A549 (cell line): ENCODE data around the gene ATRX. TPM values are rescaled to one million over a fixed set of nuclear protein-coding genes. Genes with fewer than 3 reads are reported as not detected.
"Not testable (repeated sequence)": the region's sequence is repeated elsewhere in the genome, so short reads cannot be mapped to it uniquely, and the experiment has no call there.

Experiments
- ATAC-seq, 2 experiments: fragments of 200-7000 bp in 1 of 2; fragments of >200 bp in 1 of 2; cut with Nextera tagmentation in 1 of 2; cut with Tn5 transposase in 1 of 2; 3 replicates each; pipeline versions ENCODE4 v1.8.0 to v1.9.1; 2018 to 2020; ENCODE audit warnings: mild to moderate bottlenecking in 1 of 2, moderate library complexity in 1 of 2
- CTCF ChIA-PET: fragments of 300-600 bp; sonication (Branson Sonifier 250); formaldehyde crosslinking; extraction: SDS; loops from one replicate; lab custom pipeline; 2021; ENCODE audit warnings: antibody characterized with exemption, inconsistent platforms; lab: Yijun Ruan, JAX
- POLR2A ChIA-PET: fragments of 350-600 bp; formaldehyde crosslinking; extraction: SDS; loops from one replicate; lab custom pipeline; 2021; ENCODE audit warnings: antibody characterized with exemption, inconsistent platforms; lab: Yijun Ruan, JAX
- DNase-seq, 2 experiments: peaks; one replicate each; pipeline versions ENCODE4 v3.0.0 to v3.0.0-alpha.2; 2011 to 2016; ENCODE audit warnings: low read depth in 1 of 2, low spot score in 1 of 2
- FAIRE-seq: peaks from 2 replicates; lab custom pipeline; 2011; peaks lifted over from hg19 to GRCh38; lab: Jason Lieb, UNC
- H3K27ac ChIP-seq, 2 experiments: fragments of >200 bp; sonication (Bioruptor Twin); formaldehyde crosslinking; 3 replicates each; pipeline ENCODE4 v1.5.1; 2016 to 2017
- H3K4me1 ChIP-seq: fragments of >200 bp; sonication (Bioruptor Twin); formaldehyde crosslinking; 3 replicates; pipeline ENCODE4 v1.6.1; 2016
- H3K4me2 ChIP-seq: fragments of >200 bp; sonication (Bioruptor Twin); formaldehyde crosslinking; 3 replicates; pipeline ENCODE4 v1.6.1; 2016
- H3K4me3 ChIP-seq: fragments of >200 bp; sonication (Bioruptor Twin); formaldehyde crosslinking; 3 replicates; pipeline ENCODE4 v1.5.1; 2016
- H3K9me3 ChIP-seq: fragments of >200 bp; sonication (Bioruptor Twin); formaldehyde crosslinking; 3 replicates; pipeline ENCODE4 v1.6.1; 2016
- CBX8 ChIP-seq: fragments of 200-600 bp; sonication (generic); IDR thresholded peaks from 2 replicates; pipeline ENCODE4 v1.6.1; 2016
- CHD4 ChIP-seq: fragments of 200-600 bp; sonication (generic); IDR thresholded peaks from 2 replicates; pipeline ENCODE4 v1.6.1; 2016; ENCODE audit warnings: antibody characterized with exemption, mild to moderate bottlenecking, borderline replicate concordance
- E2F6 ChIP-seq: IDR thresholded peaks from 2 replicates; pipeline ENCODE4 v1.6.1; 2012; ENCODE audit warnings: low read depth, borderline replicate concordance
- EP300 ChIP-seq, 2 experiments: fragments of >200 bp; sonication (Bioruptor Twin); formaldehyde crosslinking; IDR thresholded peaks; 2 replicates in 1 of 2; 3 replicates in 1 of 2; pipeline ENCODE4 v1.6.1; 2016 to 2017
- ESRRA ChIP-seq: fragments of 150-350 bp; IDR thresholded peaks from 2 replicates; pipeline ENCODE4 v1.6.1; 2014; ENCODE audit warnings: mild to moderate bottlenecking, low read length, borderline replicate concordance
- HOXA7 ChIP-seq: fragments of 250-450 bp; sonication (Bioruptor Pico); IDR thresholded peaks from 2 replicates; pipeline ENCODE4 v1.5.0; 2020; ENCODE audit warnings: mild to moderate bottlenecking, moderate library complexity
- HOXB13 ChIP-seq: fragments of 250-450 bp; sonication (Bioruptor Pico); IDR thresholded peaks from 2 replicates; pipeline ENCODE4 v1.5.0; 2020; ENCODE audit warnings: low read depth, mild to moderate bottlenecking, moderate library complexity
- HOXB5 ChIP-seq: fragments of 250-450 bp; sonication (Bioruptor Pico); IDR thresholded peaks from 2 replicates; pipeline ENCODE4 v1.5.0; 2020; ENCODE audit warnings: mild to moderate bottlenecking, moderate library complexity
- KDM1A ChIP-seq: fragments of 200-600 bp; sonication (generic); IDR thresholded peaks from 2 replicates; pipeline ENCODE4 v1.6.1; 2016; ENCODE audit warnings: low read depth, mild to moderate bottlenecking
- MAFK ChIP-seq: fragments of 450-650 bp; IDR thresholded peaks from 2 replicates; pipeline ENCODE4 v1.6.1; 2014; ENCODE audit not compliant: partially characterized antibody
- MAX ChIP-seq: IDR thresholded peaks from 2 replicates; pipeline ENCODE4 v1.6.1; 2012
- MAZ ChIP-seq: fragments of 150-350 bp; IDR thresholded peaks from 2 replicates; pipeline ENCODE4 v1.6.1; 2014; ENCODE audit warnings: antibody characterized with exemption, low read depth, low read length, borderline replicate concordance
- NFE2L2 ChIP-seq: fragments of 150-350 bp; conservative IDR thresholded peaks from 2 replicates; pipeline ENCODE4 v1.6.1; 2014; ENCODE audit warnings: low read length
- NPAS2 ChIP-seq: fragments of 250-450 bp; sonication (Bioruptor Pico); IDR thresholded peaks from 2 replicates; pipeline ENCODE4 v1.8.0; 2022; ENCODE audit warnings: mild to moderate bottlenecking, moderate library complexity, borderline replicate concordance
- NR3C1 ChIP-seq: fragments of >200 bp; sonication (Bioruptor Twin); formaldehyde crosslinking; IDR thresholded peaks from 3 replicates; pipeline ENCODE4 v1.6.1; 2017
- POLR2A ChIP-seq: IDR thresholded peaks from 2 replicates; pipeline ENCODE4 v1.6.1; 2012; ENCODE audit warnings: mild to moderate bottlenecking, low read length
- POLR2AphosphoS2 ChIP-seq: conservative IDR thresholded peaks from 2 replicates; pipeline ENCODE4 v1.6.1; 2012; ENCODE audit warnings: low read length, improper control_type of control experiment, inconsistent platforms
- RARB ChIP-seq: fragments of 250-450 bp; sonication (Bioruptor Pico); IDR thresholded peaks from 2 replicates; pipeline ENCODE4 v1.8.0; 2021; ENCODE audit warnings: mild to moderate bottlenecking, moderate library complexity
- SREBF2 ChIP-seq: fragments of 450-650 bp; IDR thresholded peaks from 2 replicates; pipeline ENCODE4 v1.6.1; 2014; ENCODE audit warnings: mild to moderate bottlenecking, moderate library complexity
- ZNF302 ChIP-seq: fragments of 250-450 bp; sonication (Bioruptor Pico); IDR thresholded peaks from 2 replicates; pipeline ENCODE4 v1.9.0; 2021; ENCODE audit warnings: inconsistent platforms, mild to moderate bottlenecking, moderate library complexity
- WGBS: methylation state at CpG from one replicate; pipeline ENCODE4 v1.1.6; 2017; ENCODE audit errors: missing lambda C conversion rate; 5-methylcytosine and 5-hydroxymethylcytosine counted together
- polyA plus RNA-seq, 4 experiments: library from polyadenylated mRNA; depleted of rRNA in 3 of 4; stranded (reverse); fragments of >200 nt; fragmentation: RNase III in 1 of 4; extraction: RNeasy Plus Mini Kit Qiagen cat#74134 plus additional on column Dnase treatment in 1 of 4; gene quantifications; 2 replicates in 3 of 4; 3 replicates in 1 of 4; pipeline ENCODE4 v1.2.3, GENCODE V29; 2011 to 2017

The ATRX gene
- polyA plus RNA-seq, 2 of the 4 experiments (the other 2 are of a cell fraction), result 34.7 to 97.1 TPM

GRCh38 chrX:77693594-77693993 lies 92.4 kb downstream of the ATRX start:
- no peak for DNase-seq
- no peak for ATAC-seq
- WGBS, result 84% methylated on average over 5 of the region's 5 CpGs
- ChIA-PET CTCF (no interaction called here), POLR2A (no interaction called here)
- Histone ChIP-seq H3K27ac (no peak overlapping the region), H3K4me3 (no peak overlapping the region), H3K4me2 (no peak overlapping the region), H3K9me3 (no peaks in the 10 kb centered on the region), H3K4me1 (0 out of 3 replicates have a peak, but pooled peaks cover 5% of the 10 kb centered on the region)
- no peak for TF ChIP-seq CBX8
- TF ChIP-seq HOXB13 (CRISPR knock-in tag), result no peak
- no peak for TF ChIP-seq HOXA7 (CRISPR knock-in tag)
- no peak for TF ChIP-seq HOXB5 (CRISPR knock-in tag)
- no peak for FAIRE-seq

GRCh38 chrX:77691916-77692315 lies 94.1 kb downstream of the ATRX start:
- CTCF ChIA-PET, result interaction anchor here (1.9 kb wide), 1 partner anchor 9 kb away, joined by 5 read pairs; no protein-coding TSS in a partner anchor
- no peak overlapping the region for H3K27ac ChIP-seq
- no peaks in the 10 kb centered on the region for H3K9me3 ChIP-seq
- no peak for TF ChIP-seq MAZ
- no peak for TF ChIP-seq CHD4
- TF ChIP-seq MAX, result no peak
- TF ChIP-seq POLR2AphosphoS2, result no peak
- no peak for TF ChIP-seq SREBF2
- no peak for TF ChIP-seq EP300 (IDR thresholded peaks at IDR 0.05)
- TF ChIP-seq HOXB5 (CRISPR knock-in tag), result no peak
- no peak for TF ChIP-seq CBX8
- no peak for TF ChIP-seq ZNF302
- no peak for TF ChIP-seq RARB (CRISPR knock-in tag)
- no peak for DNase-seq
- 0 out of 3 replicates have a peak, but pooled peaks cover 5% of the 10 kb centered on the region for H3K4me1 ChIP-seq
- no peak for FAIRE-seq
- no peak overlapping the region for H3K4me3 ChIP-seq
- no peak for ATAC-seq
- H3K4me2 ChIP-seq, result no peak overlapping the region
- 89% methylated on average over 2 of the region's 2 CpGs for WGBS
- POLR2A ChIA-PET, result no interaction called here

- 0 out of 3 replicates have a peak, but pooled peaks cover 5% of the 10 kb centered on the region for H3K4me1 ChIP-seq
- no peak overlapping the region for H3K4me3 ChIP-seq
- POLR2A ChIA-PET, result no interaction called here
- H3K27ac ChIP-seq, result no peak overlapping the region
- 80% methylated on average over 1 of the region's 1 CpG for WGBS
- FAIRE-seq (peak; percentile 80), ATAC-seq (no peak), DNase-seq (no peak)
- no peak for TF ChIP-seq SREBF2
- no peaks in the 10 kb centered on the region for H3K9me3 ChIP-seq
- CTCF ChIA-PET, result no interaction called here
- no peak overlapping the region for H3K4me2 ChIP-seq
Measured at GRCh38 chrX:77689376-77689775, 96.6 kb downstream of the ATRX start.

- CTCF ChIA-PET, H3K4me2 ChIP-seq, DNase-seq, POLR2A ChIA-PET, H3K9me3 ChIP-seq, H3K4me3 ChIP-seq, FAIRE-seq, H3K27ac ChIP-seq, ATAC-seq, H3K4me1 ChIP-seq: not testable (repeated sequence)
- WGBS, result 94% methylated on average over 1 of the region's 1 CpG
- TF ChIP-seq KDM1A, result 0 out of 2 replicates have a peak, but pooled peaks have one; percentile 57
Measured at GRCh38 chrX:77685683-77686082, 100.3 kb downstream of the ATRX start.

GRCh38 chrX:77679144-77679543 lies 106.9 kb downstream of the ATRX start:
- no peak for FAIRE-seq
- 100% methylated on average over 1 of the region's 1 CpG for WGBS
- POLR2A ChIA-PET, result no interaction called here
- TF ChIP-seq MAFK, result peak; percentile 79
- TF ChIP-seq POLR2AphosphoS2, result no peak
- Histone ChIP-seq H3K4me2 (no peak overlapping the region), H3K27ac (no peak overlapping the region), H3K4me1 (no peaks in the 10 kb centered on the region), H3K9me3 (no peaks in the 10 kb centered on the region), H3K4me3 (no peak overlapping the region)
- CTCF ChIA-PET, result no interaction called here
- no peak for ATAC-seq
- DNase-seq, result no peak

GRCh38 chrX:77675986-77676385 lies 110.0 kb downstream of the ATRX start:
- ChIA-PET CTCF (no interaction called here), POLR2A (no interaction called here)
- Histone ChIP-seq H3K4me1 (no peaks in the 10 kb centered on the region), H3K27ac (no peak overlapping the region), H3K4me3 (no peak overlapping the region), H3K9me3 (no peaks in the 10 kb centered on the region), H3K4me2 (no peak overlapping the region)
- FAIRE-seq, result no peak
- TF ChIP-seq ESRRA (no peak), POLR2A (no peak), NR3C1 (no peak), ZNF302 (no peak), E2F6 (no peak), NFE2L2 (no peak), NPAS2 (CRISPR knock-in tag) (no peak)
- 92% methylated on average over 3 of the region's 3 CpGs for WGBS
- DNase-seq, result no peak
- no peak for ATAC-seq
